ENCODE data around the gene TREX2. TPM values are rescaled to one million over a fixed set of nuclear protein-coding genes. Genes with fewer than 3 reads are reported as not detected.

The TREX2 gene
- total RNA-seq, 1 donor from 2014 or later = 1.2 TPM

- Histone ChIP-seq H3K36me3 (no peaks in the 10 kb centered on the region), H3K27ac (no peak overlapping the region), H3K27me3 (no peaks in the 10 kb centered on the region), H3K4me3 (no peak overlapping the region), H3K9me3 (no peaks in the 10 kb centered on the region), H3K4me1 (no peaks in the 10 kb centered on the region)
- no peak for ATAC-seq
- no peak for TF ChIP-seq CTCF (IDR thresholded peaks at IDR 0.05)
- intact Hi-C loops (cut with DNase I) = no loop called here
- no peak for DNase-seq
These were observed 46.7 kb upstream of the TREX2 start for GRCh38 chrX:153492543-153492942.

DNA sequence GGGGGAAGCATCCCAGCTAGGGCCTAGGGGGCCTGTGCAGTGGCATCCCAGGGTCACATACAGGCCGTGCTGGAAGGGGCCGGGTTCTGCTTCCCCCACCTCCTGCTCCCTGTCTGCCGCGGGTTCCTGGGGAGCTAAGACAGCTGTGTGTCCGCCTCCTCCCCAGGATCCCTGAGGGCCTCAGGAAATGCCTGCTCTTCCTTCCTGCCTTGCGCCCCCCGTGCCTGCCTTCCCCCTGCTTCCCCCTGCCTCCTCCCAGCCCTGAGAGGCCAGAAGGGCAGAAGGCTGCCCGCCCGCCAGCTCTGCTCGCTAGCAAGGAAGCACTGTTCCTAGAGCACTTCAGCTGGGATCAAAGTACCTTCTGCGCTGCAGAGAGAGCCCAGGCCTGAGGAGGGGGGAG, 46.1 kb upstream of the TREX2 start:
- H3K4me1 ChIP-seq = no peaks in the 10 kb centered on the region
- intact Hi-C loops (cut with DNase I) = no loop called here
- no peak for DNase-seq

GRCh38 chrX:153491351-153491914, 45.6 kb upstream of the TREX2 start:
- Histone ChIP-seq H3K27ac (peak overlapping the region; percentile 24), H3K4me1 (no peaks in the 10 kb centered on the region), H3K9me3 (no peaks in the 10 kb centered on the region), H3K27me3 (no peaks in the 10 kb centered on the region), H3K36me3 (no peaks in the 10 kb centered on the region), H3K4me3 (no peak overlapping the region)
- no peak for TF ChIP-seq CTCF (IDR thresholded peaks at IDR 0.05)
- intact Hi-C loops (cut with DNase I) = no loop called here
- ATAC-seq (no peak), DNase-seq (no peak)

More for the DNA sequence above, 46.1 kb upstream of the TREX2 start:
- Histone ChIP-seq H3K36me3 (no peaks in the 10 kb centered on the region), H3K4me3 (no peak overlapping the region), H3K27me3 (no peaks in the 10 kb centered on the region), H3K27ac (peak overlapping the region; percentile 24), H3K9me3 (no peaks in the 10 kb centered on the region)
- TF ChIP-seq CTCF (IDR thresholded peaks at IDR 0.05) = no peak
- no peak for ATAC-seq

GRCh38 chrX:153490217-153490930, 44.5 kb upstream of the TREX2 start:
- Histone ChIP-seq H3K9me3 (no peaks in the 10 kb centered on the region), H3K27me3 (no peaks in the 10 kb centered on the region), H3K36me3 (no peaks in the 10 kb centered on the region), H3K27ac (no peak overlapping the region), H3K4me1 (no peaks in the 10 kb centered on the region), H3K4me3 (no peak overlapping the region)
- DNase-seq (no peak), ATAC-seq (no peak)
- intact Hi-C loops (cut with DNase I) = no loop called here
- no peak for TF ChIP-seq CTCF (IDR thresholded peaks at IDR 0.05)

GRCh38 chrX:153488231-153488914, 42.5 kb upstream of the TREX2 start:
- DNase-seq = no peak
- no peaks in the 10 kb centered on the region for H3K36me3 ChIP-seq
- ATAC-seq = peak; percentile 32
- no peaks in the 10 kb centered on the region for H3K4me1 ChIP-seq
- no peak for TF ChIP-seq CTCF (IDR thresholded peaks at IDR 0.05)
- no peaks in the 10 kb centered on the region for H3K9me3 ChIP-seq
- intact Hi-C loops (cut with DNase I) = no loop called here
- H3K27me3 ChIP-seq = no peaks in the 10 kb centered on the region
- H3K27ac ChIP-seq = peak overlapping the region; percentile 65
- no peak overlapping the region for H3K4me3 ChIP-seq

Data from upper lobe of right lung (tissue), 1 donor.